SK-MEL-5 (cell line): ENCODE measurements around the gene KCNA5. TPM values are rescaled to one million over a fixed set of nuclear protein-coding genes. Genes with fewer than 3 reads are reported as not detected.

Source experiments
- DNase-seq: peaks from one replicate; pipeline ENCODE4 v3.0.0-alpha.2; 2016; ENCODE audit warnings: low read depth, low spot score
- in situ Hi-C: cut with HindIII; loops from 2 replicates; pipeline ENCODE4 v1.10.0; 2016; ENCODE audit warnings: low sequenced_read_pairs, high pct_unique_total_duplicates, low pct_unique_long_range_greater_than_20kb
- total RNA-seq: library from RNA; depleted of rRNA; stranded (reverse); fragments of >200 nt; shearing (Covaris generic); gene quantifications from 2 replicates; pipeline ENCODE4 v1.2.3, GENCODE V29; 2014

KCNA5 gene
- total RNA-seq, 1 experiment from 2014 or later = not detected

DNA sequence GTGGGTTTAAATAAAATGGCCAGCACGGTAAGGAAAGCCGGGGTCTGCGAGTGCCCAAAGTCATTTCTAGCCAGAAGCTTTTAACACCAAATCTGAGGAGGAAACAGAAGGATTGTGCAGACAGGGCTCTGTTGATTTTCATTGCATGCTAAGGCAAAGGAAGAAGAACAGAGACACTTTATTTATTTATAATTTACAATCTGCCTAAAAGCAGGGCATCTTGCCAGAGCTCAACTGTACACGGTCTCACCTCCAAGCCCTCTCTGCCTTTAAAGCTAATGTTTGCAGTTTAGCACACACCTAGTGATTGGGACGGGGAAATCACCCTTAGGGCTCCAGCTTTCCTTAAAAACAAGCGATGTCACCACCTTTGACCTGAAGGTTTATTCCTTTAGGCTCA lies 4.0 kb downstream of the KCNA5 start:
- in situ Hi-C loops = no loop called here
- no peak for DNase-seq

- in situ Hi-C loops = no loop called here
- no peak for DNase-seq
These were observed 6.9 kb downstream of the KCNA5 start for GRCh38 chr12:5050542-5050941.

DNA sequence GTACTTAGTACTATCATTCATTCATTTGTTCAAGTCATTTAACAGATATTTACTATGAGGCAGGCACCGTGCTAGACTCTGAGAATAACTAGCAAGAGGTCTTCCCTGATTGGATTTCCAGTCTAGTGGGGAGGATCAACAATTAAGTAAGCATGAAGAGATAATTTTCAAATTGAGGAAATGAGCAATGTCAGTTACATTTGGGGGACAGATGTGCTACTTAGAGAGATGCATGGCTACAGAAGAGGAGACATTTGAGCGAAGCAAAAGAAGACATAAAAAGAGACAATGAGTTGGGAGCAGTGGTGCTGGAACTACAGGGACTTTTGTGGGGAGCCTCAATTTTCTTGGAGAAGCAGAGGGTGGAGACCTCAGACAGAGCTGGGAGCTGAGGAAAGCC lies 7.7 kb downstream of the KCNA5 start:
- in situ Hi-C loops = no loop called here
- no peak for DNase-seq

DNA sequence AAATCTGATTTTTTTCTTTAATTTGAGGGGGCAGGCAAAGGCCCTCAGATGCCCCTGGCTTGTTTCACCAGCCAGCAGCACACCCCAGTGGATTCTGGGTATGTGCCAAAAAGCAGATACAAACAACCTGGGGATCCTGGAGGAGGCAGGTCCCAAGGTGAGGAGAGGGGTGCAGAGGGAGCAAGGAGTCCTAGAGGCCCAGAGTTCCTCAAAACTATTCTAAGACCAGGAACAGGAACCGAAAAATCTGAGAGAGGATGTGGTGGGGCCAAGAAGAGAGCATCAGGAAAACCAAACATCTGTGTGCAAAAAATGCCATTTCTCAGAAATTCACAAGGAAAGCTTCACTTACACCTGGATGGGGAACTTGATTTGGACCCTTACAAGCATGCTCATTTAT lies 8.2 kb downstream of the KCNA5 start:
- in situ Hi-C loops = no loop called here
- DNase-seq = no peak

DNA sequence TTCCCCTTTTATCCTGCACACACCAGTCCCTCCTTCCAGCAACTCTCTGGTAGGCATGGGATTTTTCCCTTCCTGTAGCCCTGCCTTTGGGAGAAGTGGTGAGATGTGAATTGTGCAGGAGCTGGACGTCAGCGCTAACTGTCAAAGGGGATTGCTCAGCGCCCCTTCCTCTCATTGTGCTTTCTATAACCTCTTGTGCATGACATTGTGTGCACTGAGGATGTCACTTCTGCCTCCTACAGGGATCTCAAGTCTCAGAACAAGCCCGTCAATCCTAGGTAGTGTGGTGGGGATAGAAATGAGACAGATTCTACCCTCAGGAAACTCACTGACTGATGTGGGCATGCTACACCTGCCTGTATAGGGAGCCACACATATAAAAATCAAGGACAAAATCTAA lies 8.7 kb downstream of the KCNA5 start:
- in situ Hi-C loops = no loop called here
- no peak for DNase-seq

DNA sequence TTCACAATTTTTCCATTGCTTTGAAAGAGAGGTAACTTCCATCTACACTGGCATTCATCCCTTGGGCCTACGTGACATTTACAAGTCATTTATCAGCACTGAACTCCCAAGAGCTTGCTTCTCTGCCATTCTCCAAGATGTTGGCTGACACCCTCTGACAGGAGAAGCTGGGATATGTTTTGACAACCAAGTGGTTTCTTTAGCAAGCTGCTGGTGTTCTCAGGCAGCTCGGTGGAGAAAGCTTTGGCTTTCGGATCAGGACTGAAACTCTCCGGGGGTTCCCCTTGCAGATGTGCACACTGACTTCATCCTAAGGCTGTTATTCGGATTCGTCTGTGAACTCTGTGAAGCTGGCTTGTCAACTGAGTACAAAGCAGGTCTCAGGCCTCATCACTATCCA lies 15.7 kb downstream of the KCNA5 start:
- in situ Hi-C loops = no loop called here

DNA sequence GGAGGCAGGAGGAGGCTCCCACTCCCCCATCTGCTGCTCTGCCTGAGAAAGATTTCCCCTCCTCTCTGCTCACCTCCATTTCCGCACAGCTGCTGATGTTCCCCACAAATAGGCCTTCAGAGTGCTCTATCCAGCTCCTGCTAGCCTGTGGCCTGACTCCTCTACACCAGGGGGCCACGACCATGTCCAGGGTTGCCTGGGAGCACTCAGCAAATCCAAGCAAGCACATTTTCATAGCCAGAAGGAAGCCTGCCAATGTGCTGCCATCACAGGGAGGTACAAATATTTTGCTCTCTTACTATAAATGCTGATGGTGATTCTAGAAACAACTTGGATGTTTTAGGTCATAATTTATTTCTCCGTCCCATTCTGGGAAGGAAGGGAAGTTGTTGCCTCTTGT lies 17.3 kb downstream of the KCNA5 start:
- in situ Hi-C loops = no loop called here
- no peak for DNase-seq

More for the DNA sequence above, 15.7 kb downstream of the KCNA5 start:
- no peak for DNase-seq

DNA sequence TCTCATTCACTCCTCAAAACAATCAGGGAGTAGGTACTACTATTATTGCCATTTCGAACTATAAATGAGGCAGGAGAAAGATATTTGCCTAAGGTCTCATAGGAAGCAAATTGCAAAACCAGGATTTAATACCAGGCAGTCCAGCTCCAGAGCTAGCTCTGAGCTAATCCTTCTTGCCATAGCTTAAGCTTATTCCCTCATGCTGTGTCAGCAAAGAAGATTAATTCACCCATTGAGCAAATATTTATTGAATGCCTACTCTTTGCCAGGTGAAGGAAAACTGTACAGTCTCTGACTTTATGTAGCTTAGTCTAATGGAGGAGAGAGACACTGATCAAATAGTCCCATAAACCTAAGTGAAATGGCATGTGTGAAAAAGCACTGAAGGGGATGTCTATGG lies 19.5 kb downstream of the KCNA5 start:
- no peak for DNase-seq
- in situ Hi-C loops = no loop called here

DNA sequence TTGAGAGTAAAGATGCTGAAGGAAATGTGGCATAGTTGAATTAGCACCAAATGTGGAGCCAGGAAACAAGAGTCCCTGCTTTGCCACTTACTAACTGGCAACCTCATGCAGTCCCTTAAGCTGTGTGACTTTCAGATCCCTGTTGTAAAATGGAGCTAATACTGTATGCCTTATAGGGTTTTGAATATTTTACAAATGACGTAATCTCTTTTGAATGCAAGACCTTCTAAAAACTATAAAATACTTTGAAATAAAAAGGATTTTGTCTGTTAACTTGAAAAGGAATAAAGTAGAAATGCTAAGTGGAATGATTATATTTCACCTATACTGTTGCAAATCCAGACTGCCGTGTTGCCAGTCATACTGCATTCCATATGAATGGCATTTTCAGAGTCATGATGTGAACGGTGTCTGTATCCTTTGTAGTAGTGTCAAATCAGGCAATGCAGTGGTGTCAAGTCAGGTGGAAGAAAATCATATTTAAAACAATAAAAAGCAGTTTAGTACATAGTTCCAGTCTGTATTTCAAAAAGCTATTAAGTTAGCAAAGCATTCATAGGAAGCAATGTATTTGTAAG lies 21.3 kb downstream of the KCNA5 start:
- in situ Hi-C loops = no loop called here
- no peak for DNase-seq

DNA sequence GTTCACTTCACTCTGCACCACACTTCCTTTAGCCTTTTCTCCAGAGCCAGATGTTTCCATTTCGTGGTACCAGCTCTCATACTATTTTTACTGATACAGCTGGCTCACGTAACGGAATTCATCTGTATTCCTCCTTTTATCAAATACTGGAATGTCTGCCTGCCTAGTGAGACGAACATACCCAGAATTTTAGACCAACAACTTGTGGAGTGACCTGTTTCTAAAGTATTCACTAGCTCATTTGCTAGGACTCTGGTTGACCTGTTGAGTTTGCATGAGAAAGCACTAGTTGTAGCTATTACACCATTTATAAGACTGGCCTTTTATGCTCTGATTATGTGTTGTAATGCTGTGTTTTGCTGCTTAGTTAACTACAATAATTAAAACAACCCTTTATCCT lies 22.6 kb downstream of the KCNA5 start:
- no peak for DNase-seq
- in situ Hi-C loops = no loop called here

DNA sequence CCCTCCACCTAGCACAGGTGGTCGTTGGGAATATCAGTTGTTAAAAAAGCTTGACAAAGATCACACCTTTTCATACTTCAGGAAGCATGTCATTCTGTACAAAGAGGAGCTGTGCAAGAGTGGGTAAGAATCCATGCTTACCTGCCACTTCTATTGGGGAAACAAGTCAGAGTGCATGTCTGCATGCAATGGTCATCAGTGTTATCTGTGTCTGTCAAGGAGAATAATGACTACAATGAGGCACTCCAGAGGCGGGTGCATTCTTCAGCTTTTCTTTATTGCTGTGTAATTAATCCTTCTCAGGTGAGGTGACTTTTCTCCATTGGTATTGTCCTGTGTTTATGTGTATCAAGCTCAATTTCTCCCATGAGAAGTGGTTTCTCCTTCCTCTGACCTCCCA lies 24.4 kb downstream of the KCNA5 start:
- in situ Hi-C loops = no loop called here
- no peak for DNase-seq

- in situ Hi-C loops = no loop called here
- no peak for DNase-seq
These were observed 24.9 kb downstream of the KCNA5 start for GRCh38 chr12:5068619-5069018.

DNA sequence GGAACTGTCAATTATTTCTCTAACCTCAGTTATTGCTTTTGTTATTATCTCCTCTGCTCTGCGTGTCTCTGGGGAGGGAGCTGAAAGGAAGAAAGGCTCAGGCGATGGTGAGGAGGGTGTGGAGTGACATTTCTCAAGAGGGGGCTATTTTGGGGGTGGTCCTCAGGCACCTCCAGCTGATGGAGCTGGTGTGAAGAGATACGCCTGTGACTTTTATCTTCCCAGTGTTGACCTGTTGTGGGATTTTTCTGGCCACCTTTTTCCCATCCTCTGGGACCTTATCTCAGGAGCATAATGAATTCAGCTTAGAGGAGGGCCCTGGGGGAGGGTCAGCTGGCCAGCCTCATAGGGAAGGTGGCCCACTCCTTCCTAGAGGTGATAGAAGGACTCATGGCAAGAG lies 26.4 kb downstream of the KCNA5 start:
- no peak for DNase-seq
- in situ Hi-C loops = no loop called here

- no peak for DNase-seq
- in situ Hi-C loops = no loop called here
These were observed 27.8 kb downstream of the KCNA5 start for GRCh38 chr12:5071496-5071895.

- in situ Hi-C loops = no loop called here
These were observed 28.6 kb downstream of the KCNA5 start for GRCh38 chr12:5072311-5072710.

GRCh38 chr12:5073054-5073453 lies 29.4 kb downstream of the KCNA5 start:
- in situ Hi-C loops = no loop called here

More at GRCh38 chr12:5072311-5072710, 28.6 kb downstream of the KCNA5 start:
- DNase-seq = no peak

GRCh38 chr12:5073853-5074252 lies 30.2 kb downstream of the KCNA5 start:
- in situ Hi-C loops = no loop called here
- DNase-seq = peak; percentile 15

More at GRCh38 chr12:5073054-5073453, 29.4 kb downstream of the KCNA5 start:
- no peak for DNase-seq

DNA sequence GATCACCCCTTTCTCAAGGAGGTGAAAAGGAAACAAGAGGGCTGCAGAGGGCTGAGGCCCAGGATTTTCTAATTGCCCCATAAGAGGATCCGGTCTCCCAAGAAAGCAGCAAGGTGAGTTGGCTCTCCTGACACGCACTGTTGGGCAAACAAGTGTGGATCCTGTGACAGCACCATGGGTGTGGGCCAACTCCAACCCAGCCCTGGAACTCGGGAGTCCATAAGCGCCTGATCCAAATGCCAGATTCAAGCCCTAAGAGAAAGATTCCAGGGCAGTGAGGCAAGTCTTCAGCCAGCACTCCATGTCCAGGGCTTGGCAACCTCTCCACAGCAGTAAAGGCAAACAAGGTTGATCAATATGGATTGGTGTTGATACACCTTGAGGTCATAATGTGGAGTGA lies 33.1 kb downstream of the KCNA5 start:
- in situ Hi-C loops = no loop called here

GRCh38 chr12:5078423-5078822 lies 34.7 kb downstream of the KCNA5 start:
- in situ Hi-C loops = no loop called here
- no peak for DNase-seq

More for the DNA sequence above, 33.1 kb downstream of the KCNA5 start:
- no peak for DNase-seq

GRCh38 chr12:5081016-5081415 lies 37.3 kb downstream of the KCNA5 start:
- DNase-seq = no peak
- in situ Hi-C loops = no loop called here
